HG03439 (cell line): ENCODE measurements around the gene KCNIP1.

Experiments
- ATAC-seq: cut with Tn5 transposase; IDR thresholded peaks from one replicate; pipeline ENCODE4 v1.9.1; 2021; ENCODE audit warnings: mild to moderate bottlenecking, moderate library complexity; ENCODE audit not compliant: unreplicated experiment

Gene KCNIP1

GRCh38 chr5:170562166-170562874, 58.5 kb downstream of the KCNIP1 start:
- ATAC-seq, result no peak

GRCh38 chr5:170562875-170563228, 59.0 kb downstream of the KCNIP1 start:
- ATAC-seq, result no peak

DNA sequence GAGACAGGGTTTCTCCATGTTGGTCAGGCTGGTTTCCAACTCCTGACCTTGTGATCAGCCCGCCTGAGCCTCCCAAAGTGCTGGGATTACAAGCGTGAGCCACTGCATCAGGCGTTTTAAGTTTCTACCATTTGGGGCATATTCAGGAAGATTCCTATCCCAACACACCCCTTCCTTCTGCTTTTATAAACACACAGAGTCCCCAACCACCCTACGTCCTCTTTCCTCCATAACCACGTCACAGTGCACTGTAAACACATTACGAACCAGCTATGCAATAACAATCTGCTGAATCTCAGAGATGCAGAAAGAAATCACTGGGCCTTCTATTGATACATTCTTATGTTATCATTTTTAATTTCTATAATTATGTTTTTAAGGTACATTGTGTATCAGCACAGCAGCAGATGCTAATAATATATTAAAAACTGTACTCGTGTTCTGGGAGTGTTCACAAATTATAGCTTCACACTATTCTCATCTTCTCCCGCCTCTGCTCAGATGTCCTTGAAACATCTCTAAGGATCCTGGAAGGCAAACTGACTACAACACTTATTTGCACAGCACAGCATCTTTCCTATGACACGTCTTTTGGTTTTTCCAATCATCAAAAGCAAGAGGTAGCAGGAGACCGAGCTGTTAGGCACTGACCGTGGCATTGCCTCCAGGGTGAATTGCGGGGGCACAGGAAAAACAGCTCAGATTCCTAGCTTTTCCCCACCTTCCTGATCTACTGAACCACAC, 60.2 kb downstream of the KCNIP1 start:
- no peak for ATAC-seq

- ATAC-seq, result no peak
Observed at GRCh38 chr5:170565072-170565471, 61.3 kb downstream of the KCNIP1 start.

- no peak for ATAC-seq
Observed at GRCh38 chr5:170569101-170569500, 65.3 kb downstream of the KCNIP1 start.

DNA sequence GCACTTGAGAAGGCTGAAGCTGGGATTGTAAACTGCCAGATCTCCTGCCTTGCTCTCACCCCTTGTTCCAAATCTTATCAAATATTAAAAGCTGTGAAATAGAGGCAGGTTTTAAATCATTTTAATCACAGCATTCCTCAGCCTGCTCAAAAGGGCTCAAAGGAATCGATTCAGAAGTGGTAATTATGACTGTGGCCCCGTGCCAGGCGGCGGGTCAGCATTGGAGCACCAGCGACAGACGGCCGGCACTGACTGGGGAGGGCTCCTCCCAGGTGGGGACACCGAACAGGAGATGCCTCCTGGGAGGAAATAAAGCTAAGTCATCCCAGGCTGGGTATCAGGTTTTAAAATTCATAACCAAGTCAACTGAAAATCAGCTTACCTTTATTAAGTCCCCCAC, 66.7 kb downstream of the KCNIP1 start:
- ATAC-seq, result no peak

DNA sequence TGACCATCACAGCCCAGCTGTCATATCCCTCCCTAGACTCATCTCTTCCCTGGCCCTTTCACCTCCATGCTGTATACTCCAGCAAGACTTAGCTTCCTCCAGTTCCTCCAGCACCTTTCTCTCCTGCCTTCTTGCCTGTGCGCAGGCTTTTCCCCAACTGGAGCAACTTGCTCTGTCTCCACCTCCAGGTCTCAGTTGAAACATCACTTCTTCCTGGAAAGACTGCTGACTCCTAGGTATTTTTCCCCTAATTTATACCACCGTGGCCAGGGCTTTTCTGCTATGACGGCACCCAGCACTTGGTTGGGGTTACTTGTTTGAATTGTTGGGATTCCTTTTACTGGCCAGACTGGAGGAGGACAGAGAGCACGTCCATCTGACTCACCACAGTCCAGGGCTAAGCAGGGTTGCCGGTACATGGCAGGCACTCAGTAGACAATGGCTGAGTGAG, 67.5 kb downstream of the KCNIP1 start:
- ATAC-seq, result no peak

- ATAC-seq, result peak; percentile 79
Observed at GRCh38 chr5:170571875-170572852, 68.3 kb downstream of the KCNIP1 start.

DNA sequence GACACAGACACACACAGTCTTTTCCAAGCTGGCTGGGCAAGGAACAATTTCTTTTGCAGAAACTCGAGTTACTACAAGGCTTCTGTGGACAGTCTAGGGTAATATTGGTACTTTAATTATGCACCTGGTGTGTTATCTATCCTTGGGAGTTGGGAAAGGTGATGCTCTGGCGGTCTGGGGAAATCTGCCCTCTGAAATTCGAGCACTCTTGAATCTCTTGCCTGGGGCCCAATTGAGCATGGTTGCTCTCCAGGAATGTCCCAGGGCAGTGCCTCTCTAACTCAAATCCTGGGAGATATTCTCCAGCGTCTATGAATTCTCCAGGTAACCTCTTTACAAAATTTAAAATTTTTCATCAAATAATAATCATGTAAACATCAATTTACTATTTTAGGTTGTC, 69.3 kb downstream of the KCNIP1 start:
- ATAC-seq, result no peak

- no peak for ATAC-seq
Observed at GRCh38 chr5:170573660-170574059, 69.8 kb downstream of the KCNIP1 start.

GRCh38 chr5:170576602-170577535, 73.0 kb downstream of the KCNIP1 start:
- ATAC-seq, result no peak

DNA sequence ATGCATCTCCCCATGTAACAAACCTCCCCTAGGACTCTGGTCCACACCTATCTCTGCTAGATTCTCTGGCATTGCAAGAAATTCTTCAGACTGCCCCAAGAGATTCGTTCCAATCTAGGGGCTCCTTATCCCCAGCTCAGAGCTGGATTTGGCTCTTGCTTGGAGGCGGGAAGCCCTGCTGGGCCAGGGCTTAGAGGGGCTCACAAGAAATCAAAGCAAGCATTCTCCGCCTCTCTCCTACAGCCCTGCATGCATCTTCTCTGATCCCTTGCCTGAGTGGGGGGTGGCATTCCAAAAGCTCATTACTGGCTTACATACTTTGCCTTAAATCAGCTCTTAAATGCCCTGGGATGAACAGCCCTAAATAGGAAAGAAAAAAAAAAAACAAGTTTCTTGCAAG, 75.8 kb downstream of the KCNIP1 start:
- no peak for ATAC-seq

- ATAC-seq, result no peak
Observed at GRCh38 chr5:170581211-170581610, 77.4 kb downstream of the KCNIP1 start.

DNA sequence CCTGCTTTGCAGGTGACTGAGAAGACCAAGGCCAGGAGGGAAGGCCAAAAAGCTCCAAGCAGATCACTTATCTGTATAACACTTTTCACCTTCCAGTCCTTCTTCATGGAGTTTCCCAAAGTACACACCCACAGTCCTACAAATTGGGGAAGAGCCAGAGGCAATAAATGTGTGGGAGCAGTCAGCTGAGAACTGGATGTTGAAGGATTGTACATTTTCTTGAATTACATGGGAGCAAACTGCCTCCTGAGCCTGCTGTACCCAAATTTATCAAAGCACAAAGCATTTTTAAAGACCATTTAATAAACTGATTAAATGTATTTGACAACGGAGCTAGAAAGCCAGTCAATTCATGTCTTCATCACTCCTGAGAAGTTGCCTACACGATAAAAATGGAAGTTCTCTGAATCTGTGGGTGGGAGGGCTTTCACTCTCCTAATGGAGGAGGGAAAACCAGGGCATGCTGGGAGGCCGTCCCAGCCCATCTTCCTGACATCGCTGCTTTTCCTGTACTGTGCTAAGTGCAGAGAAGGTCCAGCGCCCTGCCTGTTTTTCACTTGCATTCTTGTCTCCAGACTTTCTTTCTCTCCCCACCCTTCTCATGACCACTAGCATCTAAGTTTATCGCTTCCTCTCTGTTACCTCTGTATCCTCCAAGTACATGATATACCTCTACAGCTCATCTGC, 79.0 kb downstream of the KCNIP1 start:
- ATAC-seq, result no peak

GRCh38 chr5:170584003-170584402, 80.2 kb downstream of the KCNIP1 start:
- ATAC-seq, result no peak

GRCh38 chr5:170584450-170585058, 80.7 kb downstream of the KCNIP1 start:
- no peak for ATAC-seq

- ATAC-seq, result no peak
Observed at GRCh38 chr5:170585273-170585948, 81.6 kb downstream of the KCNIP1 start.

- ATAC-seq, result no peak
Observed at GRCh38 chr5:170587808-170588207, 84.0 kb downstream of the KCNIP1 start.

DNA sequence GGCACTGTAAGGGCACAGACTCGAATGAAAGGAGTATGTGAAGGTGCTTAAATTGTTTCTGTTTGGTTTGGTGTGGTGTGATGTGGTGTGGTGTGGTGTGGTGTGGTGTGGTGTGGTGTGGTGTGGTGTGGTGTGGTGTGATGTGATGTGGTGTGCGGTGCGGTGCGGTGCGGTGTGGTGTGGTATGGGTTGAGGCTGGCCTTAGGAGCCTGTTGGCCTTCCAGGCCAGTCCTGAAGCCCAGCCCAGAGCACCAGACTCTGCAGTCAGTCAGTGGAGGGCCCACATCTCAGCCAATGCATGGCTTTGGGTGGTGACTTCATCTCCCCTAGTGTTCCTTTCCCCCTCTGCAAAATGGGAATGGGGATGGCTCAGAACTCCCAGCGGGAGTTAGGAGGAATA, 85.8 kb downstream of the KCNIP1 start:
- no peak for ATAC-seq
